HUES48 (cell line): ENCODE data around the gene C20orf141.
"Not testable (repeated sequence)": the region's sequence is repeated elsewhere in the genome, so short reads cannot be mapped to it uniquely, and the experiment has no call there.

Experiments
- H3K27ac ChIP-seq: one replicate; pipeline ENCODE4 v1.7.0; 2013; ENCODE audit warnings: low read depth, low read length, inconsistent platforms
- H3K27me3 ChIP-seq: 2 replicates; pipeline ENCODE4 v1.6.1; 2013; ENCODE audit warnings: mild to moderate bottlenecking, low read length; ENCODE audit not compliant: control insufficient read depth, insufficient read depth
- H3K36me3 ChIP-seq: 2 replicates; pipeline ENCODE4 v1.6.1; 2013; ENCODE audit warnings: low read length; ENCODE audit not compliant: control insufficient read depth, insufficient read depth
- H3K4me1 ChIP-seq: 2 replicates; pipeline ENCODE4 v1.6.1; 2013; ENCODE audit warnings: mild to moderate bottlenecking, low read length; ENCODE audit not compliant: control insufficient read depth, insufficient read depth
- H3K4me3 ChIP-seq: 2 replicates; pipeline ENCODE4 v1.5.1; 2013; ENCODE audit warnings: mild to moderate bottlenecking, low read depth, low read length
- H3K9ac ChIP-seq: 2 replicates; pipeline ENCODE4 v1.6.1; 2013; ENCODE audit warnings: mild to moderate bottlenecking, low read depth, low read length, moderate library complexity
- H3K9me3 ChIP-seq: 2 replicates; pipeline ENCODE4 v1.6.1; 2013; ENCODE audit warnings: low read length; ENCODE audit not compliant: control insufficient read depth, insufficient read depth

Gene C20orf141

GRCh38 chr20:2799688-2800520, 14.9 kb upstream of the C20orf141 start:
- Histone ChIP-seq H3K36me3 (peaks cover 34% of the 10 kb centered on the region), H3K9ac (peak overlapping the region; percentile 37), H3K27me3 (peaks cover 54% of the 10 kb centered on the region), H3K4me3 (peak overlapping the region; percentile 96), H3K27ac (peak overlapping the region; percentile 36), H3K4me1 (peaks cover 13% of the 10 kb centered on the region; the same call in 1 of the 2 replicates), H3K9me3 (no peaks in the 10 kb centered on the region)

GRCh38 chr20:2800521-2801285, 14.1 kb upstream of the C20orf141 start, which contains the start of gene CPXM1:
Gene CPXM1 (minus strand): TSS chr20:2800627. CDS start chr20:2800572, 55 bp downstream.
- Histone ChIP-seq H3K9ac (peak within 1 kb of the TSS; percentile 37), H3K36me3 (peaks cover 26% of the 10 kb centered on the region), H3K27ac (peak within 1 kb of the TSS; percentile 36), H3K4me3 (peak within 1 kb of the TSS; percentile 96), H3K4me1 (peaks cover 13% of the 10 kb centered on the region; the same call in 1 of the 2 replicates), H3K9me3 (no peaks in the 10 kb centered on the region), H3K27me3 (peaks cover 62% of the 10 kb centered on the region)

GRCh38 chr20:2801286-2801728, 13.5 kb upstream of the C20orf141 start:
- Histone ChIP-seq H3K27ac (no peak overlapping the region), H3K27me3 (peaks cover 68% of the 10 kb centered on the region), H3K4me3 (peak overlapping the region; percentile 96), H3K9me3 (no peaks in the 10 kb centered on the region), H3K4me1 (peaks cover 19% of the 10 kb centered on the region; the same call in 1 of the 2 replicates), H3K36me3 (peaks cover 20% of the 10 kb centered on the region), H3K9ac (no peak overlapping the region)

GRCh38 chr20:2804041-2804828, 10.6 kb upstream of the C20orf141 start:
- Histone ChIP-seq H3K27me3 (peaks cover 88% of the 10 kb centered on the region), H3K27ac (no peak overlapping the region), H3K9ac (no peak overlapping the region), H3K4me3 (peak overlapping the region; percentile 14; the same call in 1 of the 2 replicates), H3K36me3 (no peaks in the 10 kb centered on the region), H3K9me3 (no peaks in the 10 kb centered on the region), H3K4me1 (peaks cover 19% of the 10 kb centered on the region; the same call in 1 of the 2 replicates)

GRCh38 chr20:2804852-2805688, 9.7 kb upstream of the C20orf141 start:
- Histone ChIP-seq H3K27me3 (peaks cover 81% of the 10 kb centered on the region), H3K27ac (no peak overlapping the region), H3K9me3 (no peaks in the 10 kb centered on the region), H3K4me3 (peak overlapping the region; percentile 14; the same call in 1 of the 2 replicates), H3K9ac (no peak overlapping the region), H3K36me3 (no peaks in the 10 kb centered on the region), H3K4me1 (peaks cover 14% of the 10 kb centered on the region; the same call in 1 of the 2 replicates)

- peaks cover 76% of the 10 kb centered on the region for H3K27me3 ChIP-seq
- no peak overlapping the region for H3K27ac ChIP-seq
- H3K9me3 ChIP-seq = no peaks in the 10 kb centered on the region
- H3K4me1 ChIP-seq = peaks cover 13% of the 10 kb centered on the region; the same call in 1 of the 2 replicates
- no peaks in the 10 kb centered on the region for H3K36me3 ChIP-seq
- H3K9ac ChIP-seq = no peak overlapping the region
- H3K4me3 ChIP-seq = peak overlapping the region; percentile 14; the same call in 1 of the 2 replicates
These were observed 9.0 kb upstream of the C20orf141 start for GRCh38 chr20:2805689-2806350.

GRCh38 chr20:2806351-2806701, 8.5 kb upstream of the C20orf141 start:
- peaks cover 71% of the 10 kb centered on the region for H3K27me3 ChIP-seq
- H3K36me3 ChIP-seq = no peaks in the 10 kb centered on the region
- H3K9me3 ChIP-seq = no peaks in the 10 kb centered on the region
- peaks cover 8% of the 10 kb centered on the region; the same call in 1 of the 2 replicates for H3K4me1 ChIP-seq
- no peak overlapping the region for H3K4me3 ChIP-seq
- H3K9ac ChIP-seq = no peak overlapping the region
- no peak overlapping the region for H3K27ac ChIP-seq

GRCh38 chr20:2807019-2807418, 7.8 kb upstream of the C20orf141 start:
- peaks cover 6% of the 10 kb centered on the region; the same call in 1 of the 2 replicates for H3K4me1 ChIP-seq
- no peaks in the 10 kb centered on the region for H3K36me3 ChIP-seq
- H3K9ac ChIP-seq = no peak overlapping the region
- no peak overlapping the region for H3K4me3 ChIP-seq
- H3K9me3 ChIP-seq = no peaks in the 10 kb centered on the region; the same call in 1 of the 2 replicates
- peaks cover 64% of the 10 kb centered on the region for H3K27me3 ChIP-seq
- H3K27ac ChIP-seq = no peak overlapping the region

- not testable (repeated sequence) for H3K9me3 ChIP-seq, H3K4me3 ChIP-seq, H3K4me1 ChIP-seq, H3K27ac ChIP-seq, H3K9ac ChIP-seq, H3K36me3 ChIP-seq
- peaks cover 55% of the 10 kb centered on the region for H3K27me3 ChIP-seq
These were observed 6.9 kb upstream of the C20orf141 start for GRCh38 chr20:2807929-2808328.
